WTC11 (cell line): ENCODE measurements around the gene MAML2. TPM values are rescaled to one million over a fixed set of nuclear protein-coding genes. Genes with fewer than 3 reads are reported as not detected.

ENCODE experiments used
- ATAC-seq: fragments of 200-7000 bp; cut with Tn5 transposase; 2 replicates; pipeline ENCODE4 v1.10.0; 2021; ENCODE audit warnings: mild to moderate bottlenecking, moderate library complexity
- CTCF ChIA-PET: fragments of 300-600 bp; sonication (Branson Sonifier 250); formaldehyde crosslinking; loops from one replicate; lab custom pipeline; 2021; ENCODE audit warnings: antibody characterized with exemption; lab: Charles Lee
- POLR2A ChIA-PET: fragments of 350-600 bp; sonication (Branson Sonifier 250); formaldehyde crosslinking; loops from one replicate; lab custom pipeline; 2021; ENCODE audit warnings: antibody characterized with exemption; lab: Charles Lee
- DNase-seq: peaks from one replicate; pipeline ENCODE4 v3.0.0; 2021; ENCODE audit warnings: low spot score
- H3K27ac Mint-ChIP-seq: 2 replicates; pipeline ENCODE4 v1.8.0; 2021; ENCODE audit warnings: mixed read lengths
- H3K27me3 Mint-ChIP-seq: 2 replicates; pipeline ENCODE4 v1.8.0; 2021; ENCODE audit warnings: low read depth, mild to moderate bottlenecking, moderate library complexity, mixed read lengths
- H3K36me3 Mint-ChIP-seq: 2 replicates; pipeline ENCODE4 v1.8.0; 2021; ENCODE audit warnings: mixed read lengths
- H3K4me1 Mint-ChIP-seq: 2 replicates; pipeline ENCODE4 v1.8.0; 2022; ENCODE audit warnings: mixed read lengths
- H3K4me3 Mint-ChIP-seq: 2 replicates; pipeline ENCODE4 v1.8.0; 2021; ENCODE audit warnings: mild to moderate bottlenecking, moderate library complexity, mixed read lengths
- H3K9me3 Mint-ChIP-seq: 2 replicates; pipeline ENCODE4 v1.8.0; 2021; ENCODE audit warnings: mixed read lengths
- ATF2 ChIP-seq: sonication (generic); formaldehyde crosslinking; IDR thresholded peaks from 2 replicates; pipeline ENCODE4 v1.8.1; 2022; ENCODE audit warnings: low read depth, missing genetic modification reagents, borderline replicate concordance
- E2F1 ChIP-seq: sonication (generic); formaldehyde crosslinking; IDR thresholded peaks from 2 replicates; pipeline ENCODE4 v1.8.0; 2022; ENCODE audit warnings: mild to moderate bottlenecking, missing genetic modification reagents
- E2F5 ChIP-seq: sonication (generic); formaldehyde crosslinking; IDR thresholded peaks from 2 replicates; pipeline ENCODE4 v1.8.1; 2022; ENCODE audit warnings: mild to moderate bottlenecking, moderate library complexity, missing genetic modification reagents
- EMX1 ChIP-seq: fragments of 250-450 bp; sonication (Bioruptor Pico); IDR thresholded peaks from 2 replicates; pipeline ENCODE4 v1.8.0; 2021; ENCODE audit warnings: mild to moderate bottlenecking
- FOXP4 ChIP-seq: sonication (generic); formaldehyde crosslinking; IDR thresholded peaks from 2 replicates; pipeline ENCODE4 v1.8.0; 2022; ENCODE audit warnings: mild to moderate bottlenecking, missing genetic modification reagents
- HMGA2 ChIP-seq: fragments of 250-450 bp; sonication (Bioruptor Pico); IDR thresholded peaks from 2 replicates; pipeline ENCODE4 v1.4.0; 2021; ENCODE audit warnings: mild to moderate bottlenecking, moderate library complexity
- HMGXB4 ChIP-seq: sonication (generic); formaldehyde crosslinking; IDR thresholded peaks from 2 replicates; pipeline ENCODE4 v1.8.1; 2023; ENCODE audit warnings: mild to moderate bottlenecking, moderate library complexity, missing genetic modification reagents
- KAT7 ChIP-seq: sonication (generic); formaldehyde crosslinking; IDR thresholded peaks from 2 replicates; pipeline ENCODE4 v1.8.1; 2023; ENCODE audit warnings: missing genetic modification reagents, mild to moderate bottlenecking, borderline replicate concordance
- MLX ChIP-seq: sonication (generic); formaldehyde crosslinking; IDR thresholded peaks from 2 replicates; pipeline ENCODE4 v1.8.1; 2023; ENCODE audit warnings: mild to moderate bottlenecking, missing genetic modification reagents, moderate library complexity
- MXD4 ChIP-seq: fragments of 250-450 bp; sonication (Bioruptor Pico); IDR thresholded peaks from 2 replicates; pipeline ENCODE4 v1.8.0; 2021; ENCODE audit warnings: mild to moderate bottlenecking, moderate library complexity, borderline replicate concordance
- NFYB ChIP-seq: sonication (generic); formaldehyde crosslinking; conservative IDR thresholded peaks from 2 replicates; pipeline ENCODE4 v1.8.0; 2022; ENCODE audit warnings: low read depth, missing genetic modification reagents
- PRDM15 ChIP-seq: sonication (generic); formaldehyde crosslinking; IDR thresholded peaks from 2 replicates; pipeline ENCODE4 v1.8.0; 2022; ENCODE audit warnings: missing genetic modification reagents
- PREB ChIP-seq: sonication (generic); formaldehyde crosslinking; IDR thresholded peaks from 2 replicates; pipeline ENCODE4 v1.8.1; 2022; ENCODE audit warnings: mild to moderate bottlenecking, missing genetic modification reagents, moderate library complexity, borderline replicate concordance
- TCF7 ChIP-seq: sonication (generic); formaldehyde crosslinking; IDR thresholded peaks from 2 replicates; pipeline ENCODE4 v1.8.0; 2022; ENCODE audit warnings: mild to moderate bottlenecking, low read depth, missing genetic modification reagents, moderate library complexity
- TEAD1 ChIP-seq: sonication (generic); formaldehyde crosslinking; IDR thresholded peaks from 2 replicates; pipeline ENCODE4 v1.8.0; 2022; ENCODE audit warnings: mild to moderate bottlenecking, missing genetic modification reagents
- TEAD4 ChIP-seq: sonication (generic); formaldehyde crosslinking; IDR thresholded peaks from 2 replicates; pipeline ENCODE4 v1.8.0; 2022; ENCODE audit warnings: mild to moderate bottlenecking, missing genetic modification reagents
- ZNF232 ChIP-seq: sonication (generic); formaldehyde crosslinking; IDR thresholded peaks from 2 replicates; pipeline ENCODE4 v1.8.0; 2022; ENCODE audit warnings: mild to moderate bottlenecking, missing genetic modification reagents
- ZNF263 ChIP-seq: sonication (generic); formaldehyde crosslinking; IDR thresholded peaks from 2 replicates; pipeline ENCODE4 v1.8.1; 2022; ENCODE audit warnings: low read depth, mild to moderate bottlenecking, moderate library complexity, missing genetic modification reagents
- total RNA-seq: library from RNA; stranded (reverse); gene quantifications from 3 replicates; pipeline ENCODE4 v1.2.3, GENCODE V29; 2021

The MAML2 gene
- total RNA-seq, 1 experiment from 2014 or later: 8.1 TPM

GRCh38 chr11:96086111-96086510 is 256.9 kb downstream of the MAML2 start:
- POLR2A ChIA-PET: no interaction called here
- no peak for DNase-seq
- no peak overlapping the region for H3K4me3 Mint-ChIP-seq
- peaks cover 22% of the 10 kb centered on the region for H3K4me1 Mint-ChIP-seq
- ATAC-seq: no peak
- no peak overlapping the region for H3K27ac Mint-ChIP-seq
- no peaks in the 10 kb centered on the region for H3K9me3 Mint-ChIP-seq
- CTCF ChIA-PET: interaction anchor here (1.4 to 2.0 kb wide), 2 partner anchors 257 to 303 kb away, joined by 4 to 9 read pairs; partner anchors contain the start of genes CCDC82 and MAML2
- H3K27me3 Mint-ChIP-seq: no peaks in the 10 kb centered on the region
- no peak for TF ChIP-seq EMX1 (CRISPR knock-in tag)
- no peak for TF ChIP-seq KAT7 (CRISPR knock-in tag)
- no peak for TF ChIP-seq TEAD4 (CRISPR knock-in tag)
- TF ChIP-seq ATF2 (CRISPR knock-in tag): no peak
- no peak for TF ChIP-seq MLX
- TF ChIP-seq TCF7: no peak
- TF ChIP-seq ZNF232 (CRISPR knock-in tag): no peak
- TF ChIP-seq E2F5 (CRISPR knock-in tag): no peak
- TF ChIP-seq PREB: no peak
- TF ChIP-seq TEAD1 (CRISPR knock-in tag): no peak
- TF ChIP-seq MXD4: no peak
- no peak for TF ChIP-seq HMGA2 (CRISPR knock-in tag)
- TF ChIP-seq PRDM15 (CRISPR knock-in tag): no peak
- TF ChIP-seq FOXP4 (CRISPR knock-in tag): no peak
- no peak for TF ChIP-seq ZNF263 (CRISPR knock-in tag)
- TF ChIP-seq E2F1: no peak
- no peak for TF ChIP-seq NFYB (CRISPR knock-in tag)
- no peak for TF ChIP-seq HMGXB4 (CRISPR knock-in tag)
- TF ChIP-seq, all 79 proteins: peak for 0
- no peaks in the 10 kb centered on the region for H3K36me3 Mint-ChIP-seq
